Bone marrow (tissue), 2 donors: Measurements from ENCODE around the gene GTPBP2.
"Not testable (repeated sequence)": the region's sequence is repeated elsewhere in the genome, so short reads cannot be mapped to it uniquely, and the experiment has no call there.

Source experiments
- DNase-seq, 2 donors: peaks; one replicate each; lab custom pipeline; 2025; lab: John Stamatoyannopoulos, UW

Gene GTPBP2

GRCh38 chr6:43629104-43629504 is at the start of gene GTPBP2:
Gene GTPBP2, minus strand, starts transcription at chr6:43629264. Its CDS starts 102 bp downstream, at chr6:43629162.
- peak; percentile 80 to 98 for DNase-seq

- DNase-seq: no peak
Observed at GRCh38 chr6:43678341-43678740, 49.3 kb upstream of the GTPBP2 start.

GRCh38 chr6:43677759-43678158 is 48.7 kb upstream of the GTPBP2 start:
- no peak for DNase-seq

GRCh38 chr6:43676962-43677606 is 48.0 kb upstream of the GTPBP2 start:
- DNase-seq: no peak

GRCh38 chr6:43674921-43675320 is 45.9 kb upstream of the GTPBP2 start:
- DNase-seq: no peak

GRCh38 chr6:43674291-43674690 is 45.2 kb upstream of the GTPBP2 start:
- DNase-seq: no peak

GRCh38 chr6:43673444-43674084 is 44.5 kb upstream of the GTPBP2 start:
- no peak for DNase-seq

GRCh38 chr6:43671801-43672690 is 43.0 kb upstream of the GTPBP2 start:
- DNase-seq: no peak

GRCh38 chr6:43671011-43671800 is 42.1 kb upstream of the GTPBP2 start:
- DNase-seq: no peak

GRCh38 chr6:43670623-43670986 is 41.5 kb upstream of the GTPBP2 start:
- no peak for DNase-seq

GRCh38 chr6:43669922-43670622 is 41.0 kb upstream of the GTPBP2 start:
- DNase-seq: no peak

- DNase-seq: no peak
Observed at GRCh38 chr6:43669050-43669921, 40.2 kb upstream of the GTPBP2 start.

- DNase-seq: peak; percentile 29 to 32
Observed at GRCh38 chr6:43668151-43669028, 39.3 kb upstream of the GTPBP2 start.

GRCh38 chr6:43667245-43668150 is 38.4 kb upstream of the GTPBP2 start:
- peak; percentile 40 to 58 for DNase-seq

- DNase-seq: no peak
Observed at GRCh38 chr6:43666196-43666920, 37.3 kb upstream of the GTPBP2 start.

- no peak for DNase-seq
Observed at GRCh38 chr6:43665376-43665775, 36.3 kb upstream of the GTPBP2 start.

- DNase-seq: not testable (repeated sequence)
Observed at GRCh38 chr6:43662948-43663347, 33.9 kb upstream of the GTPBP2 start.

GRCh38 chr6:43658161-43658560 is 29.1 kb upstream of the GTPBP2 start:
- DNase-seq: no peak
